Measurements from ENCODE around the gene CYTH2.

GRCh38 chr19:48499316-48500090 lies 30.3 kb downstream of the CYTH2 start:
- TF ChIP-seq POLR2A (IDR thresholded peaks at IDR 0.05; ENCODE audit: low read depth, low read length) (no peak), SPI1 (IDR thresholded peaks at IDR 0.05; ENCODE audit: low read depth, low read length) (no peak), POLR2AphosphoS5 (IDR thresholded peaks at IDR 0.05; ENCODE audit: low read depth, low read length) (no peak), TAF1 (IDR thresholded peaks at IDR 0.05; ENCODE audit: low read depth, low read length) (no peak), PAX5 (IDR thresholded peaks at IDR 0.05; ENCODE audit: insufficient read depth, low read length, severe bottlenecking) (no peak)
